ENCODE data around the gene VARS2. TPM values are rescaled to one million over a fixed set of nuclear protein-coding genes. Genes with fewer than 3 reads are reported as not detected.
A peak's percentile ranks its signal among the peaks of the same experiment; 100 is the strongest.

The VARS2 gene
- total and polyA plus RNA-seq, 9 of the 15 experiments (the other 6 are each of a cell fraction or from before 2014, with no cell fraction given), result 1.6 to 53.6 (median 29.9) TPM

GRCh38 chr6:30879684-30880427 is 34.2 kb upstream of the VARS2 start (continued):
- TF ChIP-seq ESRRA (IDR thresholded peaks at IDR 0.05; ENCODE audit: borderline replicate concordance, low read depth), result no peak
- TF ChIP-seq SAFB (IDR thresholded peaks at IDR 0.05; ENCODE audit: borderline replicate concordance, low read depth, low read length), result no peak
- no peak for TF ChIP-seq CBX2 (IDR thresholded peaks at IDR 0.05; ENCODE audit: insufficient read depth, low read length, poor library complexity, severe bottlenecking)
- peak; percentile 67 for TF ChIP-seq NFIC (IDR thresholded peaks at IDR 0.05)
- TF ChIP-seq ZNF561 (CRISPR knock-in tag; conservative IDR thresholded peaks at IDR 0.05), result no peak
- TF ChIP-seq ZNF551 (CRISPR knock-in tag; IDR thresholded peaks at IDR 0.05), result no peak
- no peak for TF ChIP-seq ZNF431 (CRISPR knock-in tag; IDR thresholded peaks at IDR 0.05)
- no peak; a peak in 1 of 4 replicates for TF ChIP-seq FOXK2 (conservative IDR thresholded peaks at IDR 0.05 in 1 of 2, IDR thresholded peaks at IDR 0.05 in 1 of 2; ENCODE audit: low read depth in 2 of 2)
- TF ChIP-seq SMARCA4 (IDR thresholded peaks at IDR 0.05), result peak; percentile 62
- TF ChIP-seq AFF1 (IDR thresholded peaks at IDR 0.05; ENCODE audit: low read depth in 1 of 2, partially characterized antibody in 2 of 2), result peak in 1 of 2 experiments; percentile 32
- TF ChIP-seq C11orf30 (IDR thresholded peaks at IDR 0.05; ENCODE audit: low read depth), result no peak
- no peak for TF ChIP-seq FOXJ2 (tag; IDR thresholded peaks at IDR 0.05)
- 0 out of 3 replicates have a peak, but pooled peaks of 1 of the 2 experiments have one; percentile 33 for TF ChIP-seq CBX3 (IDR thresholded peaks at IDR 0.05; ENCODE audit: borderline replicate concordance in 1 of 2, low read length in 2 of 2)
- peak; percentile 89 for TF ChIP-seq ARID1B (IDR thresholded peaks at IDR 0.05)
- TF ChIP-seq ZFX (CRISPR knock-in tag; IDR thresholded peaks at IDR 0.05), result 0 out of 2 replicates have a peak, but pooled peaks have one; percentile 29
- no peak for TF ChIP-seq MLX (CRISPR knock-in tag; conservative IDR thresholded peaks at IDR 0.05)
- TF ChIP-seq ZNF3 (CRISPR knock-in tag; IDR thresholded peaks at IDR 0.05), result no peak
- peak; percentile 76 for TF ChIP-seq EP300 (IDR thresholded peaks at IDR 0.05; ENCODE audit: low read length)
- TF ChIP-seq HDAC2 (IDR thresholded peaks at IDR 0.05), result peak; percentile 78
- no peak for TF ChIP-seq UBTF (IDR thresholded peaks at IDR 0.05; ENCODE audit: borderline replicate concordance in 1 of 2, low read depth in 2 of 2, low read length in 2 of 2)
- TF ChIP-seq ZNF217 (CRISPR knock-in tag; IDR thresholded peaks at IDR 0.05), result no peak

Measured in K562 (cell line).